Colonic mucosa (tissue), 4 donors: Measurements from ENCODE around the gene TACR1. TPM values are rescaled to one million over a fixed set of nuclear protein-coding genes. Genes with fewer than 3 reads are reported as not detected.

Experiments
- DNase-seq: peaks from one replicate; pipeline ENCODE4 v3.0.0-alpha.2; 2020
- H3K27ac ChIP-seq: fragments of 200-600 bp; one replicate; pipeline ENCODE4 v1.8.0; 2021
- H3K27me3 ChIP-seq: fragments of 200-600 bp; one replicate; pipeline ENCODE4 v1.8.0; 2021
- H3K36me3 ChIP-seq: fragments of 200-600 bp; one replicate; pipeline ENCODE4 v1.8.0; 2021
- H3K4me1 ChIP-seq: fragments of 200-600 bp; one replicate; pipeline ENCODE4 v1.8.0; 2021; ENCODE audit warnings: mild to moderate bottlenecking
- H3K4me3 ChIP-seq: fragments of 200-600 bp; one replicate; pipeline ENCODE4 v1.8.0; 2021
- H3K9ac ChIP-seq, 2 donors: one replicate each; pipeline ENCODE4 v1.7.0; 2013; ENCODE audit warnings: control low read depth in 2 of 2, low read depth in 2 of 2, low read length in 2 of 2
- H3K9me3 ChIP-seq: fragments of 200-600 bp; one replicate; pipeline ENCODE4 v1.8.0; 2021
- CTCF ChIP-seq: fragments of 200-600 bp; IDR thresholded peaks from one replicate; pipeline ENCODE4 v1.8.0; 2022; ENCODE audit warnings: antibody characterized with exemption, mild to moderate bottlenecking
- intact Hi-C: fragments of 100-400 bp; cut with DNase I; formaldehyde crosslinking; loops from one replicate; pipeline ENCODE4 v1.14.1; 2022
- total RNA-seq, 2 donors: library from RNA; stranded (reverse); fragmentation: NEBNext Ultra II Directional in 1 of 2; extraction: Animal tissue kit (Norgen Biotek cat#: 25700) in 1 of 2; gene quantifications; one replicate each; pipeline ENCODE4 v1.2.1, GENCODE V29; 2021
- donor health status: healthy.
- donor health status: DM: no; HTN: no; CAD: no.
- donor health status: DM: no; HTN: no; CAD: no.

TACR1 gene
- total RNA-seq, 2 donors from 2014 or later: 0.37 TPM; not detected in 1

GRCh38 chr2:75100801-75101151, 98.5 kb downstream of the TACR1 start:
- no peak for TF ChIP-seq CTCF
- intact Hi-C loops: no loop called here
- no peak overlapping the region for H3K9ac ChIP-seq

GRCh38 chr2:75100011-75100800, 99.1 kb downstream of the TACR1 start:
- DNase-seq: no peak
- intact Hi-C loops: no loop called here

More at GRCh38 chr2:75100801-75101151, 98.5 kb downstream of the TACR1 start:
- no peaks in the 10 kb centered on the region for H3K4me1 ChIP-seq
- H3K36me3 ChIP-seq: no peaks in the 10 kb centered on the region
- H3K27me3 ChIP-seq: no peaks in the 10 kb centered on the region
- no peak overlapping the region for H3K27ac ChIP-seq
- H3K9me3 ChIP-seq: no peaks in the 10 kb centered on the region
- no peak for DNase-seq
- H3K4me3 ChIP-seq: no peak overlapping the region

GRCh38 chr2:75099521-75099922, 99.8 kb downstream of the TACR1 start:
- H3K9ac ChIP-seq: no peak overlapping the region
- no peaks in the 10 kb centered on the region for H3K27me3 ChIP-seq
- intact Hi-C loops: no loop called here
- no peak overlapping the region for H3K27ac ChIP-seq
- no peaks in the 10 kb centered on the region for H3K4me1 ChIP-seq
- H3K36me3 ChIP-seq: no peaks in the 10 kb centered on the region
- H3K4me3 ChIP-seq: no peak overlapping the region
- no peak for TF ChIP-seq CTCF
- DNase-seq: no peak
- no peaks in the 10 kb centered on the region for H3K9me3 ChIP-seq

More at GRCh38 chr2:75100011-75100800, 99.1 kb downstream of the TACR1 start:
- no peaks in the 10 kb centered on the region for H3K9me3 ChIP-seq
- H3K9ac ChIP-seq: no peak overlapping the region
- no peaks in the 10 kb centered on the region for H3K4me1 ChIP-seq
- TF ChIP-seq CTCF: no peak
- no peaks in the 10 kb centered on the region for H3K27me3 ChIP-seq
- H3K36me3 ChIP-seq: no peaks in the 10 kb centered on the region
- no peak overlapping the region for H3K4me3 ChIP-seq
- H3K27ac ChIP-seq: no peak overlapping the region

GRCh38 chr2:75098856-75099255, 100.5 kb downstream of the TACR1 start:
- no peak for DNase-seq
- intact Hi-C loops: no loop called here
- no peaks in the 10 kb centered on the region for H3K36me3 ChIP-seq
- H3K27ac ChIP-seq: no peak overlapping the region
- TF ChIP-seq CTCF: peak; percentile 19
- H3K4me1 ChIP-seq: no peaks in the 10 kb centered on the region
- H3K27me3 ChIP-seq: no peaks in the 10 kb centered on the region
- no peak overlapping the region for H3K9ac ChIP-seq
- no peaks in the 10 kb centered on the region for H3K9me3 ChIP-seq
- no peak overlapping the region for H3K4me3 ChIP-seq

- no peak for TF ChIP-seq CTCF
- Histone ChIP-seq H3K9me3 (no peaks in the 10 kb centered on the region), H3K4me3 (no peak overlapping the region), H3K36me3 (no peaks in the 10 kb centered on the region), H3K27me3 (no peaks in the 10 kb centered on the region), H3K27ac (no peak overlapping the region), H3K4me1 (no peaks in the 10 kb centered on the region), H3K9ac (no peak overlapping the region)
- no peak for DNase-seq
- intact Hi-C loops: no loop called here
Observed at GRCh38 chr2:75097831-75098230, 101.5 kb downstream of the TACR1 start.
